GM18502 (cell line): Measurements from ENCODE around the gene SYTL2.
A peak's percentile ranks its signal among the peaks of the same experiment; 100 is the strongest.
"Not testable (repeated sequence)": the region's sequence is repeated elsewhere in the genome, so short reads cannot be mapped to it uniquely, and the experiment has no call there.

Source experiments
- ATAC-seq: cut with Tn5 transposase; IDR thresholded peaks from one replicate; pipeline ENCODE4 v1.9.1; 2021; ENCODE audit warnings: mild to moderate bottlenecking; ENCODE audit not compliant: unreplicated experiment, poor library complexity

SYTL2 gene

DNA sequence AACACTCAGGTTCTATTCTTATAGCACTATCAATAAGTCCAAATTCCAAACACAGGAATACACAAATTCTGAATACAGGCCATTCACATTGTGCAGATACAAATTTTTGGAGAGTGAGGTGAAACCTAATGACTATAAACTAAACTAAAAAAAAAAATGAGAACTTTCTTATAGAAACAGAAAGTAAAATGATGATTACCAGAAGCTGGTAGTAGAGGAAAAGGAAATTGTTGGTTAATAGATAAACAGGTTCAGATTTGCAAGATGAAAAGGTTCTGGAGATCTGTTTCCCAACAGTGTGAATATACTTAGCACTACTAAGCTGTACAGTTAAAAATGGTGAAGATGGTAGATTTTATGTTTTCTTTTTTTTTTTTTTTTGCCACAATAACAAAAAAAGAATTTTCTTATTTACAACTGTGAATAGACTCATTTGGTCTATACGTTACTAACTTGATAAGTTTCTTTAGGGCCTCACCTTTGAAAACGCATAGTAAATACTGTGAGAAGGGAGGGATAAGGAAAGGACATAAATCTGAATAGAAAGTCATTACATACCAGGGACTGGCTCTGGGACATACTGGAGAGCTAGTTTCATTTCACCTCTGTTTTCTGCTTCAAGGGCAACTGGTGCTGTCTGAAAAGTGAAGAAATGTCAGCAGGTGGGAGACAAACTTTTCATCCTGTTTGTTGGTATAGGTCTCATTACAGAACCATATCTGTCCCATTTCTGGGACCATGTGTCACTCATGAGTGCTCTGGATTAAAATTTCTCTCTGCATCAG is 110.8 kb downstream of the SYTL2 start:
- peak; percentile 85 for ATAC-seq

DNA sequence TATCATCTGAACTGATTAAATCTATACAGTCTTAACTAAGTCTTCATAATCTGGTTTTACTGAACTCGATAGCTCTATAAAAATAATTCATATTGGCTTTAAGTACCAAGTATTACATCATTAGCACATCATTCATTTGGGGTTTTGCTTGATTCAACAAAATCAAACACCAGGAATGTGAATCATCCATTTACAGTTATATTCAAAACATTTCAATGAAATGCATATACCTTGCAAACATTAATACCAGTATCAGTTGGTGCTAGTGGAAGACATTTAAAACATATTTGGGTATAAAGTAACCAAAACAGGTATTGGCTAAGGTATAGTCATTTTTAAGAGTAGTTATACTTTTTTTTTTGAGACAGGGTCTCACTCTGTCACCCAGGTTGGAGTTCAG is 112.7 kb downstream of the SYTL2 start:
- no peak for ATAC-seq

DNA sequence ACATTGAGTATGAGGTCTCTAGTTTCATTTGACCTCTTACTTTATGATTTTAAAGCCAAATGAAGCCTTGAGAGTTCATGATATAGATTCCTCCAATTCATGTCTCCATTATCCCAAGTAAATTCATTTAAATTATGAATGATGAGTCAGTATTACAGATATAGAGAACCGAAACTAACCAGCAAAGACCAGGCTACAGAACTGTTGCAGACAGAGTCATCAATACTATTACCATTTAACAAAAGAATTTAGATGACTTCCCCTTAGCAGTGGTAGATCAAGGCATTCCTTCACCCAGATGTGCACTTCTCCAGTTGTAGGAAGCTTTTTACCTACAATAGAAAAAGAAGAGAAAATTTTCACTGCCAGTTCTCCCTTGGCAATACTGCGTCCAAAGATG is 113.2 kb downstream of the SYTL2 start:
- peak; percentile 38 for ATAC-seq

DNA sequence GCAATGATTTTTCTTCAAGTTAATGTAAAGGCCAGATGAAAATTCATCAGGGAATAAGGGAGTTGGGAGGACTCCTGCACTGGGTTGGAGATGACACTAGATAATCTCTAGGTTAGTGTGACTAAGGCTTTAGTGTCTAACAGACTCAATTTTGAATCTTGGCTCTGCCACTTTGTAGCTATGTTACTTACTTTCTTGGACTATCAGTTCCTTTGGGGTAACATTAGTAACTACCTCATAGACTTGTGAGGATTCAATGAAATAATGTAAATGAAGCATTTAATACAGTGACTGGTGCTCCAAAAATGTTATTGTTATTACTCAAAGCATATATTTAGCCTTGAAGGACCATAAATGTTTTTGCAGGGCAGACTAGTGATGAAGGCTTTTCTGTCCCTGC is 115.4 kb downstream of the SYTL2 start:
- ATAC-seq = no peak

DNA sequence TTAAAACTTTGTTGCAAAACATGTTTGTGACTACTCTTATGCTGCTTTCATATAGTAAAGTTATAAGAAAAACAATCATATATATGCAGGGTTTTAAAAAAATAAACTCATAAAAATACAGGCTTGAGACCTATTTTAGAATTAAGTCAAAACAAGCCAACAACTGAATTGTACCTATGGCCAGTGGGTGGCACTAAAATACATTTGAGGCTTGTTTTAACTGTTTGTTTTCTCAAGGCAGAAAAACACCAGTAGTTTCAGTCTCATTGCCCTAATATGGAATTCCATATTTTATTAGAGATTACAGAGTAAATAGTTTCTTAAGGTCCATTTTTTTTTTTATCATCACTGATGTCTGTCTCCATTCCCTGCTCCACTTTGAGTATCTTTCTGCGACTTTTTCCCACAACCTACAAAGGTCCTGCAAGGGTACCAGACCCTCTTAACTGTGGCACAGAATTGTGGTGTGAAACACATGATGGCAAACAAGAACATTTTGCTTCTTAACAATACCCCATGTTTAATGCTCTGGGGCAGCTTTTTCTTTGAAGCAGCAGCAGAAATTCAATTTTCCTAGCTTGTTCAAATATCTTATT is 116.5 kb downstream of the SYTL2 start:
- ATAC-seq = no peak

DNA sequence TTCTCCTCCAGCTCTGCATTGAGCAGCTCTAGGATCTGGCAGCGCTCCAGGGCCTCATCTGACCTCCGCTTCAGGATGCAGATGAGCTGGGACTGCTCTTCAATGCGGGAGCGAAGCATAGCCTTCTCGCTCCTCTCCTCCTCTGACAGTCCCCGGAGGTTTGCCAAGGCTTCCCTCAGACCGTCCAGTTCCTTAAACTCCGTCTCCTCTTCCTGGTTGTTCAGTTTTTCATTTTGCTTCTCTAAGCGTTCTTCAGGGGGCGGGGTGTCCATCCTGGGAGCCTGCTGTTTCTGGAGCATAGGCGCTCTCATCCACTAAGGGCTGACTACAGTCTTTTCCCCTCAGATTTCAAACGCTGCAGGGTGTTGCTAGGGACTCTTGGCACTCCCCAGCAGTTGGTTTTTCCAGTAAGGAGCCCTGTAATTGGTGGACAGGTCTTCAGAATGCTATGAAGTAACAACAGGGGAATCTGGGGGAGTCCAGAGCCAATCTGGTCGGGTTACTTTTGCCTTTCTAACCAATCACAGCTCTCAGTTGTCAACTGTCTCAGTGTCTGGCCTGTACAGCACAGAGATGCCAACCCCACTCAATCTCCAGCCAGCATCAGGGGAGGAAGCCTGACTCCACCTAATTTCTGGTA is 125.0 kb downstream of the SYTL2 start, which contains the start of gene CCDC89:
Gene CCDC89 (minus strand): TSS at position 376 of the 640 bp plus-strand sequence. CDS start 65 bp downstream, at position 311.
- ATAC-seq = no peak

DNA sequence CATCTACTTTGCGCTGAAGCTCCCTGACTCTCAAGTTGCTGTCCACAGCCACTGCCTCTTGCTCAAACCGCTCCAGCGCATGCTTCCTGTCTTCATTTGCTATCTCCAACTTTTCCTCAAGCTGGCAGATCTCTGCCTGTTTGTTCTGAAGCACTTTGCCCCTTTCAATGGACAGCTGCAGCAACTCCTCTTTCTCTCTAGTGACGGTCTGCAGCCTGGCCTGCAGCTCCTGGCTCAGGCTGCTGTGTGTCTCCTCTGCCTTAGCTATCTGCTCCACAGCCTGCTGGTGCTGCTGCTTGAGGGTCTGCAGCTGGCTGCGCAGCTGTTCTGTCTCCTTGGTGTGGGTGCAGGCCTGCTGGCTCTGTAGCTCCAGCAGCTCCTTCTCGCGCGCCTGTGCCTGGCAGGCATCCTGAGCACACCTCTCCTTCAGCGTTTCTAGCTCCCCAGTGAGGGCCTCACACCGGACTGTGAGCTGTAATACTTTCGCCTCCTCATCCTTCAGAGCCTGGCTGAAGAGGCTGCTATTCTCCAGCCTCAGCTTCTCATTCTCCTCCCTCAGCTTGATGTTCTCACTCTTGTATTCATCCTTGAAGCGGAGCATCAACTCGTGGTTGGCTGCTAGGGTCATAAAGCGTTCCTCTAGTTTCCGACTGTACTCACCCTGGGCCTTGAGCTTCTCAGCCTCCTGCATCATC is 125.7 kb downstream of the SYTL2 start:
- no peak for ATAC-seq

DNA sequence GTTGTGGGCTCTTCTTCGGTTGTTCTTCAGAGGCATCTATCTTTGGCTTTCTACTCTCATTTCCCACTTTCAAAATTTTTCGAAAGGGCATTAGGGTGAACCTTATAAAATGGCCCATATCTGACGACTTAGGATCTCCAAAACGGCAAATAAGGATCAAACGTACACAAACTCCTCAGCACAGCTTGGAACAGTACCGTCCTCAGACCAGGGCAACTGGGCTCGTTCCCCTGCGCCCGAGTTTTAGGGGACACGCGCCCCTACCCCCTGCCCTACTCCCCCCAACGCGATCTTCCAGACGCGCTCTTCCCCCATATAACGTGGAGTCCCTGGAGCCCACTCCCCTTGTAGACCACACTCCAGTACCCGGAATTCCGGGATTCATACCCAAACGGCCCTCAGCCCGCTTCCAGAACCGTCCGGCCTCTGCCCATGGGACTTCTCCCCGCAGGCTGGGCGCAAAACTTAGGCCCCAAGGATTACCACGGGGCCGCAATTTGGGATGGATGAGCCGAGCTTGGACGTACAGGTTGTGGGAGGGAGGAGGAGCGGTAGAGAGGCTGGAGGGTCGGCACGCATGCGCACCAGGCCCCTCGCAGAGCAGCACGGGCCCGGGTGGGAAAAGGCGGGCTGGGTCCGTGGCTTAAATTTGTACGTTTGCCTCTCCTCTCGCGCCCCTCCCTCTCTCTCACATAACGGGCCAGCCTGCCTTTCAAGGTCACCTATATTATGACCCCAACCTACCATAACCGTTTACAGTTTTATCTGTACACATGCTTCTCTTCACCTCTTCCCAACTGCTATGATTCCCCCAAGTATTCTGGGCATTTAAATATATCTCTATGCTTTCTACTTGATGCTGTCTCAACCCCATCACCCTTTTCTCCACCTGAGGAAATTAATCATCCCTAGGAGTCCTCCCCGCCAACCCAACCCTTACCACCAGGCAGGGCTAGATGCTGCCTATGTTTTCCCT is 128.3 kb downstream of the SYTL2 start:
- no peak for ATAC-seq

DNA sequence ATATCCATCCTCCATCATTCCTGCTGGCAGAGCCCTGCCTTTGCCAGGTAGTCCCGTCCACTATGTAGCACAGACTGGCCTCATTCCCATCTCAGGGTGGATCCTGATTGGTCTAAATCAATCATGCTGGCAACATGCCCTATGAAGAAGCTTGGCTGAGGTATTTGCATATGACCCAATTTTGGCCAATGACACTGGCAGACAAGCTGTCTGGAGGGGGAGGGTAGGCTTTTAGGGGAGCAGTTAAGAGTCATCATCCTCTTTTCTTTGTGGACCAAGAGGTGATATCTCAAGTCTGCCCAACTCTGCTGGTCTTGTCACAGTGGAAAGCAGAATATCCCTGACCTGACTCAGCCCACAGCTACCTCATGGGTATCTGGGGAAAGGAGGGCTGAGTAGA is 130.0 kb downstream of the SYTL2 start:
- no peak for ATAC-seq

DNA sequence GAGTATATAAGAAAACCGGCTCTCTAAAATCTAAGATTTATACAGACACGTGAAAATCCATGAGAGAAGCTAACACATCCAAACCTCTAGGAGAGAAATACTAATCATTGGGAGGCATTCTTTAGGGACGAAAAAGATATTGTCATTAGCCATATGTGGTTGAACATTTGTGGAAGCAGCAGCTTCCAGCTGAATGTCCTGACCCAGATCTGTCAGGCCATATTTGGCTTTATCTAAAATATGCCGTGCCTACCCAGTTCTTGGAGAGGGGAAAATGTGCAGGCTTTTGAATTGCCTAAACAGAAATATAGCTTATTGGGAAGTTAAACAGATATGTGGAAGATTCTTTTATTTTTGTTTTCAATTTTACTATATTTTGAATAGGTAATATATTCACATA is 131.4 kb downstream of the SYTL2 start:
- ATAC-seq = no peak

DNA sequence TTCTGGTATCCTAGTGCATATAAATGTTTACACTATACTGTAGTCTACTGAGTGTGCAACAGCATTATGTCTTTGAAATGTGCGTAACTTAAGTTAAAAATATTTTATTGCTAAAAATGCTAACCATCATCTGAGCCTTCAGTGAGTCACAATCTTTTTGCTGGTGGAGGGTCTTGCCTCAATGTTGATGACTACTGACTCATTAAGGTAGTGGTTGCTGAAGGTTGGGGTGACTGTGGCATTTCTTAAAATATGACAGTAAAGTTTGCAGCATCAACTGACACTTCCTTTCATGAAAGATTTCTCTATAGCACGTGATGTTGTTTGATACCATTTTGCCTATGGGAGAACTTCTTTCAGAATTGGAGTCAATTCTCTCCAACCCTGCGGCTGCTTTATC is 137.5 kb downstream of the SYTL2 start:
- ATAC-seq = no peak

DNA sequence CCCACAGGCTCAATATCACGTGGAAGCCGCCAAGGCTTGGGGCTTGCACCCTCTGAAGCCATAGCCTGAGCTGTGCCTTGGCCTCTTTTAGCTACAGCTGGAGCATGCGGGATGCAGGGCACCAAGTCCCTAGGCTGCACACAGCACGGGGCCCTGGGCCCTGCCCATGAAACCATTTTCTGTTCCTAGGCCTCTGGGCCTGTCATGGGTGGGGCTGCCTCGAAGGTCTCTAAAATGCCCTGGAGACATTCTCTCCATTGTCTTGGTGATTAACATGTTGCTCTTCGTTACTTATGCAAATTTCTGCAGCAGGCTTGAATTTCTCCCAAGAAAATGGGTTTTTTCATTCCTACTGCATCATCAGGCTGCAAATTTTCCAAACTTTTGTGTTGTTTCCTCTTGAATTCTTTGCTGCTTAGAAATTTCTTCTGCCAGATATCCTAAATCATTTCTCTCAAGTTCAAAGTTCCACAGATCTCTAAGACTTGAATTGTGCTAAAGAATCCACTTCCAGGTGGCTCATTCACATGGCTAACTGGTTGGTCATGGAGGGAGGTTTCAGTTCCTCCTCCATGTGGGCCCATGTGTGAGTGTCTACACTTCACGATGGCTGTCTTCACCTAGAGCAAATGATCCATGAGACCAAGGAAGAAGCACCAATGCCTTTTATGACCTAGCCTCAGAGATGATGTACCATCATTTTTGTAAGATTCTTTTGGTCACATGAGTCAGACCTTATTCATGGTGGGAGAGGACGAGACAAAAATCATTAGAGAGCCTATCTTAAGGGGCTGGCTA is 138.6 kb downstream of the SYTL2 start:
- ATAC-seq = no peak

DNA sequence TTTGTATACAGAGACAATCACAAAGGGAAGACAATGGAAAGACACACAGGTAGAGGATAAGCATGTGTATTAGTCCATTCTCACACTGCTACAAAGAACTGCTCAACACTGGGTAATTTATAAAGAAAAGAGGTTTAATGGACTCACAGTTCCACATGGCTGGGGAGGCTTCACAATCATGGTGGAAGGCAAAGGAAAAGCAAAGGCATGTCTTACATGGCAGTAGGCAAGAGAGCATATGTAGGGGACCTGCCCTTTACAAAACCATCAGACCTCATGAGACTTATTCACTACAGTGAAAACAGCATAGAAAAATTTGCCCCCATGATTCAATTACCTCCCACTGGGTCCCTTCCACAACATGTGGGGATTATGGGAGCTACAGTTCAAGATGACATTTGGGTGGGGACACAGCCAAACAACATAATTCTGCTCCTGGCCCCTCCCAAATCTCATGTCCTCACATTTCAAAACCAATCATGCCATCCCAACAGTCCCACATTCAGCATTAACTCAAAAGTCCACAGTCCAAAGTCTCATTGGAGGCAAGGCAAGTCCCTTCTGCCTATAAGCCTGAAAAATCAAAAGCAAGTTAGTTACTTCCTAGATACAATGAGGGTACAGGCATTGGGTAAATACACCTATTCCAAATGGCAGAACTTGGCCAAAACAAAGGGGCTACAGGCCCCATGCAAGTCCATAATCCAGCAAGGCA is 139.8 kb downstream of the SYTL2 start:
- not testable (repeated sequence) for ATAC-seq

DNA sequence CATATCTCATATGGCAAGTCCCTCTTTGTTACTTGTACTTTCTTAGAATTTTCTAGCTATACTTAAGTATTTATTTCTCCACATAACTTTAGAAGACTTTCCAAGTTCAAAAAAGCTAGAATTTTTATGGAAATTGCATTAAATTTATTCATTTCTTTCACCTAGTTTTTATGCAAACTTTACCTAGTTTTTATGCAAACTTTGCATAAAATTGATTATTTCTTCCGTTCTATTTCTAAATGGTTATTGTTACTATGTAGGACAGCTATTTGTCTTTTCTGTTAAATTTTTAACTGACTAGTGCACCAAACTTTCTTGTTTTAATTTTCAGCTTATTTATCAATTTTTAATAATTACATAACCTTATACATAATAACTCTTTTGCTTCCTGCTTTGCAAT is 142.8 kb downstream of the SYTL2 start:
- no peak for ATAC-seq

DNA sequence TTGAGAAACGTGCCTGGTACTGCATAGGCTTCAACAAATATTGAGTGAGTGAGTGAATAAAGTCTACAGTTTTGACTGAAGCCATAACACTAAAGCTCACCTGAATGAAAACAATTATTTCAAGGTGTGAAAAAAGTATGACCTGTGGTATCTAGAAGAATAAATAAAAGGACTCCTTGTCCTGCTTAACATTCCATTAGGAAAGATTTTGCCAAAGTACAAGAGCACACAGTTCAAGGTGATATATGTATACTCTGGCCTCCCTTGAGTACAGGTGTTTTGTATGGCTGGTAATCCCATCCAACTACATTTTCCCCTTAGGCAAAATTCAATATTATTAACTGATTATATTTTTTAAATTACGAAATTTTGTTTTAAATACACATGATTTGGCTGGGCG is 144.3 kb downstream of the SYTL2 start:
- ATAC-seq = no peak

DNA sequence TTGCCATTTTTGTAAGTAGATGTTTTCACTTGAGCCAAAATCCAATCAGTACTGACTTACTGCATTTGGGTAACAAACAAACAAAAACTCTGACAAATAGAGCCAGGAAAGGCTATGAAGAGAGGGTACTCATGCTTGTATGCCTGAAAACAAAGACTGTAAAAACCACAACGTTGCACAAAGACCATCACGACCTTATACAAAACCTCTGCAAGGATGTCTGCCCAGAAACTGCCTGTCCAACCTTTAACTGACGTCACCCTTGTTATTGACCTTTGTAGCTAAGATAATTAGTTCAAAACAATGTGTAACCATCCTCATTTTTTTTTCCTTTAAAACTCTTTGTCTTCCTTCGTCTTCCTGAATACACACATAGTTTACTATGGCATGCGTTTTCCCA is 145.2 kb downstream of the SYTL2 start:
- no peak for ATAC-seq

DNA sequence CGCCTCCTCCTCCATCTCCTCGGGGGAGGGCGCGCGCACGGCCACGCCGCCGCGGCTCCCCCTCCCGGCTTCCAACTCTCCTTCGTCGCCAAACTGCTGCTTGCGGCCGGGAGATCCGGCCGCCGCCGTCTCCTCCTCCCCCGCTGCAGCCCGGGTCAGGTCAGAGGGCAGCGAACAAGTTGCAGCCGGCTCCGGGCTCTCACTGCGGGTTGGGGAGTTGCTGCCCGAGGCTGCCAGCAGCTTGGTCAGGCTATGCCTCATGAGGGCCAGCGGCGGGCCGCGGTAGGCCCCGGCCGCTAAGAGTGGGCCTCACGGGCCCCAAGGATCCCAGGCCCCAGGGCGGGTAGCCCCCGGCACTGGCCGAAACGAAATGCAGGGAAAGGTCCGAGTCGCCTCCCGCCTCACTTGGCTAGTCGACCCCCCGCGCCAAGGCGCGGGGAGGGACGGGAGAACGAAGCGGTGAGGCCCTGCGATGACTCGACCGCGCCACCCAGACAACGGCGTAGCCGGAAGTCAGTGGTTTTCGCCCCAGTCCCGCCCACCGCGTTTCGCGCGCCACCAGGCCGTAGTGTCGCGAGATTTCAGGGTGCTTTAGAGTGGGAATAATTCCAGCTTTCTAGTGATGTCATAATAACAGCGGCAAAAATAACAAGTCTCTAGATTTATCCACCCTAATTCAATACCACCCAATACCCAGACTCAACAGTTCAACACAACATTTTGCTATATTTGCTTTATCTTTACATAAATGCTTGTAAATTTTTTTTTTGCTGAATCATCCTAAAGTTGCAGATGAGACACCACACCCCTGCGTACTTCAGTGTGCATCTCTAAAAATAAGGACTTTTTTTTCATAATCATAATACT is 146.1 kb downstream of the SYTL2 start, which contains the start of gene CREBZF:
Gene CREBZF (minus strand): TSS at position 515 of the 867 bp plus-strand sequence. CDS start 254 bp downstream, at position 261.
- peak; percentile 91 for ATAC-seq
